ENCODE results near the gene RAPGEF5.

The RAPGEF5 gene

GRCh38 chr7:22338877-22339276 lies 18.1 kb downstream of the RAPGEF5 start:
- DNase-seq: no peak
- Histone ChIP-seq H3K9me3 (no peaks in the 10 kb centered on the region), H3K27ac (no peak overlapping the region), H3K4me3 (no peak overlapping the region), H3K4me1 (no peaks in the 10 kb centered on the region), H3K36me3 (no peaks in the 10 kb centered on the region), H3K27me3 (no peaks in the 10 kb centered on the region)
- intact Hi-C loops (cut with DNase I; ENCODE audit: low total_unique reads): no loop called here
- no peak for TF ChIP-seq CTCF (IDR thresholded peaks at IDR 0.05)

GRCh38 chr7:22338411-22338810 lies 18.5 kb downstream of the RAPGEF5 start:
- DNase-seq: no peak
- Histone ChIP-seq H3K4me1 (no peaks in the 10 kb centered on the region), H3K27me3 (no peaks in the 10 kb centered on the region), H3K9me3 (no peaks in the 10 kb centered on the region), H3K27ac (no peak overlapping the region), H3K36me3 (no peaks in the 10 kb centered on the region), H3K4me3 (no peak overlapping the region)
- intact Hi-C loops (cut with DNase I; ENCODE audit: low total_unique reads): no loop called here
- TF ChIP-seq CTCF (IDR thresholded peaks at IDR 0.05): no peak

GRCh38 chr7:22333680-22334141 lies 23.2 kb downstream of the RAPGEF5 start:
- H3K36me3 ChIP-seq: no peaks in the 10 kb centered on the region

GRCh38 chr7:22332461-22332870 lies 24.5 kb downstream of the RAPGEF5 start:
- no peaks in the 10 kb centered on the region for H3K9me3 ChIP-seq
- H3K36me3 ChIP-seq: no peaks in the 10 kb centered on the region
- no peak overlapping the region for H3K4me3 ChIP-seq
- peaks cover 0 to 4% of the 10 kb centered on the region in 2 donors for H3K27me3 ChIP-seq
- no peak for TF ChIP-seq CTCF (IDR thresholded peaks at IDR 0.05)
- DNase-seq: no peak
- no peaks in the 10 kb centered on the region for H3K4me1 ChIP-seq
- no peak overlapping the region for H3K27ac ChIP-seq
- intact Hi-C loops (cut with DNase I; ENCODE audit: low total_unique reads): no loop called here

More at GRCh38 chr7:22333680-22334141, 23.2 kb downstream of the RAPGEF5 start:
- no peak overlapping the region for H3K4me3 ChIP-seq
- H3K27ac ChIP-seq: no peak overlapping the region
- no peaks in the 10 kb centered on the region for H3K4me1 ChIP-seq
- DNase-seq: no peak
- no peak for TF ChIP-seq CTCF (IDR thresholded peaks at IDR 0.05)
- H3K27me3 ChIP-seq: peaks cover 0 to 4% of the 10 kb centered on the region in 2 donors
- H3K9me3 ChIP-seq: no peaks in the 10 kb centered on the region
- intact Hi-C loops (cut with DNase I; ENCODE audit: low total_unique reads): no loop called here

GRCh38 chr7:22331704-22332103 lies 25.2 kb downstream of the RAPGEF5 start:
- no peaks in the 10 kb centered on the region for H3K4me1 ChIP-seq
- intact Hi-C loops (cut with DNase I; ENCODE audit: low total_unique reads): no loop called here

More at GRCh38 chr7:22331704-22332103, 25.2 kb downstream of the RAPGEF5 start:
- no peak for DNase-seq
- Histone ChIP-seq H3K27ac (no peak overlapping the region), H3K36me3 (no peaks in the 10 kb centered on the region), H3K4me3 (no peak overlapping the region), H3K27me3 (peaks cover 0 to 4% of the 10 kb centered on the region in 2 donors), H3K9me3 (no peaks in the 10 kb centered on the region)
- no peak for TF ChIP-seq CTCF (IDR thresholded peaks at IDR 0.05)

Measured in tibial artery (tissue), 4 donors.